DMS79 treated with DMSO at 0.1 percent for 48 hours (cell line): ENCODE data around the gene SELENOO.
A peak's percentile ranks its signal among the peaks of the same experiment; 100 is the strongest.

Source experiments
- DNase-seq: peaks from one replicate; lab custom pipeline; 2025; lab: John Stamatoyannopoulos, UW

Gene SELENOO

DNA sequence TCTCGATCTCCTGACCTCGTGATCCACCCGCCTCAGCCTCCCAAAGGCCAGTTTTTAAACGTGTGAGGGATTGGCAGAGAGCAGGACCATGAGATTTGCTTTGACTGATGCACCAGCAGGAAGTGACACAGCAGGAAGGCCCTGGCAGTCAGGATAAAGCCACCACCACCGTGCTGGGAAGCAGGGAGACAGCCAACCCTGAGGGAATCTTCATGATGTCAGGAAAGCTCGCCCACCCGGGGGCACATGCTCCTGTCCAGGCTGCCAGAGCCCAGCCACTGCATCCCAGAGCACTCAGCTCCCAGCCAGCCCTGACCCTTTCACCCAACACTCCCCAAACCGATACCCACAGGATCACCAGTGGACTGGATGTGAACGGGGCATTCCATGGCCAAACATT is 37.9 kb downstream of the SELENOO start:
- DNase-seq, result no peak

DNA sequence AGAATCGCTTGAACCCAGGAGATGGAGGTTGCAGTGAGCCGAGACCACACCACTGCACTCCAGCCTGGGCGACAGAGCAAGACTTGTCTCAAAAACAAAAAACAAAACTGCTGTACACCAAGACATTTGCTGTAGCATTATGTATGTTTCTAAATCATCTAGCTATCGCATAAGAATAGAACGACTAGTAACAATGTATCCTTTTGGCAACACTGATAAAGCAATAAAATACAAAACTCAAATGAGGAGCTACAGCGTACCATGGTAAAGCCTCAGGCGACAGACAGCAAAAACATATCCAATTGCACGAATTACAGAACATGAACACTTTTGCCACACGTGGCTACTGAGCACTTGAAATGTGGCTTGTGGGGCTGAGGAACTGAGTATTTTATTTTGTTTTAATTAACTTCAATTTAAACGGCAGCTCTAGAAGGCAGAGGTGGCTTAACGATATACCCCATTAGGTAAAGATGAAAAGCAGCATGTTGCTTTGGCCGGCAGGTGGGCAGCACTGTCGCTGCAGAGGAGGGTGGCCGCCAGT is 41.7 kb downstream of the SELENOO start:
- DNase-seq, result no peak

DNA sequence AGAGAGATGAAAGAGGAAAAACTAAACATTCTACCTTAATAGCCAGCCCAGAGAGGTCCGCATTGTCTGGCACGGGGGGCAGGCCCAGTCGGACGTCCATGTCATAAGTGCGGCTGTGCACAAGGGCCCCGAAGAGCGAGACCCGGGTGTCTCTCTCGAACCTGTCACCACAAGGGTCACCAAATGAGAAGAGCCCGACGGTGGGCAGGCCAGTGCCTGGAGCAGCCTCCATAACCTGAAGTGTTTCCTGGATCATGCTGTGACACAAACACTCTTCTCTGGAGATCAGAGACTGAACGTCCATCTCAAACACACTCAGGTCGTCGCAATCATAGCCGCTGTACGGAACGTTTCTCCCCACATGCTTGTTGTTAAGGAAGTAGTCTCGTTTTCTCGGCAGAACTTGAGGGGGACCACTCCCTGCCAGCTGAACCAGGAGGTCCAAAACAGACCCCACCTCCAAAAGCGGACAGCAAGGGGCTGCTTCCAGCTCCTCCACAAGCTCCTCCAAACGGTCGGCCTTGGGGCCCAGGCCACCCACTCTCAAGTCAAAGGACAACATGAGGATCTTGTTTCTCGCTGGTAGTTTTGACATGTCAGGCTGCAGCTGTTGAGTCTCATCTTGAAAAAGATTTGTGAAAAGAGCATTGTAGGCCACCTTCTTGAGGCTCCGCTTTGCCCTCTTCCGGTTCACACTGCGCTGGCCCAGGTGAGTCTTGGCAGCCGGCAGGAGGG is 43.0 kb downstream of the SELENOO start:
- no peak for DNase-seq

DNA sequence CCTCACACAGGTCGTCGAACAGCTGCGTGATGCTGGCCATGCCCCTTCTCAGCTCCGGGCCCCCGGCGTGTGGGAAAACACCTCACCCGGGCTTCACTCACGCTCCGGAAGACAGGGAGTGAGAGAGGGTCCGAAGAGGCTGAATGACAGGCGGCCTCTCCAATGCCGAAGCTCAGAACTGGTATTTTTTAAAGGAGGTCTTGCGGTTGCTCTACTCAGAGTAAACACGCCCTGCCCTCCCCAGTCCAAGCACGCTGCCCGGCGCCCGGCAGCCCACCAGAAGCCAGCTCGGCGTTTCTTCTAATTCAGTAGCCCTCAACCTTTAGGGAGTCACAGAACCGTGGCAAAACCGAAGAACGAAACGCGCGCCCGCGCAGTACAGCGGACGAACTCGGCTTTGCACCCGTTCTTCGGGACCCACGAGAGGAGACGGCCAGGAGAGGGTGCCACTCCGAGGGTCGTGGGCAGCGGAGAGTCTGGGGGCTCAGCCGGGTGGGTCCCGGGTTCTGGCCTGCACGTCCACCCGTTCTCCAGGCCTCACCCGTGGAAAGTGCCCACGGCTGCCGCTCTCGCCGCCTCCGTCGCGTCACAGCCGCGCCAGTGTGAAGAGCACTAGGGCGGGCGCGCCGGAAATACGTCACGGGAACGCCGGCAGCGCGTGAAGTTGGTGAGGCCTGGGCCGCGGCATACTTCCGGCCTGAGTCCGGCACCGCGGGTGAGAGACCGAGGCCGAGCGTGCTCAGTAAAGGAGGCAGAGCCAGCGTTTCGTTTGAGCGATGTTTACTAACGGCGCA is 43.8 kb downstream of the SELENOO start, which contains the start of gene TUBGCP6:
TSS of gene TUBGCP6 (minus strand) at position 604 of the 794 bp plus-strand sequence. CDS start at position 40, 564 bp downstream.
- DNase-seq, result peak; percentile 56

DNA sequence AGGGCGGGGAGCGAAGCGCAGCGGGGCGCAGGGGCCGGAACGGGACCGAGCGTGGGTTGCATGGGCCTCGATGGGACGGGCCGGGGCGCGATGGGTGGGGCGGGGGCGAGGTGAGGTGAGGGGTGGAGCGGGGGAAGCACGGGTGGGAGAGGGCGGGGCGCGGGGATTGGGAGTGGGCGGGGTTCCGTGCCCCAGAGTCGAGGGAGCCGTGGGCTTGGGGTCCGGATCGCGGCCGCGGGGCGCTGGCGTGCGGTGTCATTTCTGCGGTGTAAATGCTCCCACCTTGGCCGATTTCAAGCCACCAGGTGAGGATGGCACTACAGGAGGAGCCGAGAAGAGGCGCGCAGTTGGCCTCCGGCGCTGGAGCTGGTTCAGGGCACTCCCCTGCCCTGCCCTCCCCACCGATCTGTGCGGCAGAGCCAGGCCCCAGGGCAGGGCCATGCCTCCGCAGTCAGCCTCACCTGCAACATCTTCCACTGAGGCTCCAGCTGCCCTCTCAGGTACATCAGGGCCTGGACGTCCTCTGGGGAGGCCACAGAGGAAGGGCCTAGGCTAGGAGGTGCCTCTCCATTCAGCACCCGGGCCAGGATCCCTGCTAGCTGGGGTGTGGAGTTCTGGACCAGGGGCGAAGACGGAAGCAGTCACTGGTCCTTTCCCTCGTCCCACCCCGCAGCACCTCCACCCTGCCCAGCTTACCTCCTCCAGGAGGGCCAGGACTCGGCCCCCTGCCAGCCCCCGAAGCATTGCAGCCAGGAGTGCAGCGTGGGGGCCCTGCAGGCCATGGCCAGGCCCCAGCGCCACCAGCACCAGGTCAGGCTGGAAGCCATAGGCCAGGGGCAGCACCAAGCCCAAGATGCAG is 44.6 kb downstream of the SELENOO start:
- DNase-seq, result no peak

DNA sequence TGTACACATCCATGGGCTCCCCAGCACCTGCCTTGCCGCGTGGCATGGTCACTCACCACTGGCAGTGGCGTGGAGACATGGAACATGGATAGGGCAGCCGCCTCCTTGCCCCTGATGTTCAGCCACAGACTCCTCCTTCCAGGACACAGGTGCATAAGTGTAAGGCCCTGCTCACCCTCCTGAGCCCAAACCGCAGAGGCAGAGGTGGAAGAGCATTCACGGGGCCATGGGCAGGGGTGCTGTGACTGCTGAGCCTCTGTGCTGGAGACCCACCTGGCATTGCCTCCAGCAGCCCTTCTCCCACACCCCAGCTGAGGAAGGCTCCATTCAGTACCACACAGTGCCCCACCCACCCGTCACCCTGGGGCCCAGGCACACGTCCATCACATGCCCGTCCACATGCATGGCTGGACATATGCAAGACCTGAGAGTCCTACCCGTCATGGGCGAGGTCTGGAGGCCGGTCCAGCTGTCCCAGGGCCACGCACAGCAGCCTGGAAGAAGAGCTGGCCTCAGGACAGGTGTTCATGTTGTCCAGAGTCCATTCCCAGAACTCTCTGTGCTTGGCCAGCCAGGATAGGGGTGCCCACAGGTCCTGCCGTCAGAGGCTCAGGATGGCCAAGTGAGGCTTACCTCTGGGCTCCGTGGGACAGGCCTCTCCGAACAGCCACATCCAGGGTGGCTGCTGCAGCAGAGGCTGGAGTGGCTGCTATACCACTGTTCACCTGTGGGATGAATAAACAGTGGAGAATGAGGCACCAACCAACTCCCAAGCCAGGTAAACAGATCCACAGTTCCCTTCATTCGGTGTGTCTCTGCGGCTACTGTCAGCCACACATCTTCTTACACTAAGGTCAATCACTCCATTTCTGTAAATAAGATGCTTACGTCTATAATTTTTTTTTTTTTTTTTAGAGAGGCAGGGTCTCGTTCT is 45.7 kb downstream of the SELENOO start:
- DNase-seq, result no peak

DNA sequence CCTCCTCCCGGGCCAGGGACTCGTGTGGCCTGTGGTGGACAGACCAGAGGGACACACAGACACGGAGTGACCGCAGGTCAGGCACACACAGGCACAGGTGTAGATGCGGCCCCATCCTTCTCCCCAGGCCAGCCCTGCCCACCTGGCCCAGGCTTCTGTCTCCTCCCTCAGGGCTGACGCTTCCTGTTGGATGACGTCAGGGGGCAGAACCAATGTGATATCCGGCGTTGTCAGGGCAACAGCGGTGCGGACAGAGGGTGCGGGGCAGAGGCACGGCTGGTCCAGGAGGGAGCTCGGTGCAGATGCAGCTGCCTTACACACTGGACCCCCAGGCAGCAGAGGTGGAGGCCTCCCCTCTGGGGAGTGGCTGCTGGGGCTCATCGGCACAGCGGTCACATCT is 46.9 kb downstream of the SELENOO start:
- no peak for DNase-seq

DNA sequence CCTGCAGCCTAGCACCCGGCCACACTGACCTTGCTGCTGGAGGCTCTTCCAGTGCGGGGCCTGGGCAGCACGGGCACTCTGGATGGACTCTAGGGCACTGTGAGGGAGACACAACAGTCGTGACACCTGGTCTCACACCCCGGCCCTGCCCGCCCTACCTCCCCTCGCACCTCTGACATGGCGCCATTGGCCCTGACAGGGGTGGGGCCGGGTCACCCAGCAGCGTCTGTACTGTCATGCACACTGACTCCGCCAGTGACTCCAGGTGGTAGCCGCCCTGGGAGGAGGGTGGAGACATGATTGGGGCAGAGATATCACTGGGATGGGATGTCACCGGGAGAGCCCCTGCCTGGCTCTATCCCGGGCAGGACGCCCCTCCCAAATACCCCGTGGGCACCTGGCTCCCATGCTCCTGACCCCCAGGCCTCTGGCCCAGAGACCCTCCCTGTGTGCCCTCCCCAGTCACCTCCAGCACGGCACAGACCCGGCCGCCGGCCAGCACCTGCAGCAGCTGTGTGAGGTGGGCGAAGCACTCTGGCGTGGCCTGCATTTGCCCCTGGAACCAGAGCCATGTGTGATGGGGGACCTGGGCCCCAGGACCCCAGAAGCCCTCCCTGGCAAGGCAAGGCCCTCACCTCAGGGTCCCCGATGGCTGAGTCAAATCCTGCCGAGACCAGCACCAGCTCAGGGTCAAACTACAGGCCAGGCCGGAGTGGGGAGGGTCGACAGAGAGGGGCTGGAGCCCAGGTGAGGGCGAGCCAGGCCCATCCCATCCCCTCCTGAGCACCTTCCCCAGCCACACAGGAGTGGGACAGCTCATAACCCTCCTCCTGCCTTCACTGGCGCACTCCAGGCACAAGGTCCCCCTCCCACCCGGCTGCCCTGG is 47.6 kb downstream of the SELENOO start:
- DNase-seq, result no peak

DNA sequence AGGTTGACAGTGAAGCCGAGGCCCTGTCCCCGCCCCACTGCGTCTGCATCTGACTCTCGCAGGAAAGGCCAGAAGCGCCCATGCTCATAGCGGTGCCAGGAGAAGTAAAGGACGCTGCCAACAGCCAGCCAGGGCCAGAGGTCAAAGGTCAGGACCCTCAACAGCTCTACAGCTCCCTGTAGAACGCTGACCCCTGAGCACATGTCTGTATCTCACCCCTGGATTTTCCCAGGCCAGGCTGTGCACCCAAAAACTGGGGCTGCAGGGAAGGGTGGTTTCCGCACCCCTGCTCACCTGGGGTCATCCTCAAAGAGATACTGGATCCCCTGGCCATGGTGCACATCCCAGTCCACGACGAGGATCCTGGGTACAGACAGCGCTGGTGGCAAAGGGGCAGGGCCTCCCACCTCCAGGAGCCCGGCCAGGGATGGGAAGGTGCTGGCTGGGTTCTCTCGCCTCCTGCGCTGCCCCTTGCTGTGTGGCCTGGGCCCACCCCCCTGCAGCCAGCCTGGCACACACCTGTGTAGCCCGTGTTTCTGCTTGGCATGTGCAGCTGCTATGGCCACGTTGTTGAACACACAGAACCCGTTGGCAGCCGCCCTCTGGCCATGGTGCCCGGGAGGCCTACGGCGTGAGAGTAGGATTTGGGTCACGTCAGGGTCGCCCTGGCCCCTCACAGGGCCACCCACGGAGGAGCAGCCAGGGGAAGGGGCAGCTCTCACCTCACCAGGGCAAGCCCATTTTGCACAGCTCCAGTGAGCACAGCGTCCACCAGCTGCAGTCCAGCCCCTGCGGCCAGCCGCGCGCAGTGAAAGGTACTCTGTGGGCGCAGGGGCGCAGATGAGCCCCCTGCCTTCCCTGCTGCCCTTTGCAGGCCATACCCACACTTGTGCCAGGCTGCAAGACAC is 48.8 kb downstream of the SELENOO start:
- no peak for DNase-seq

DNA sequence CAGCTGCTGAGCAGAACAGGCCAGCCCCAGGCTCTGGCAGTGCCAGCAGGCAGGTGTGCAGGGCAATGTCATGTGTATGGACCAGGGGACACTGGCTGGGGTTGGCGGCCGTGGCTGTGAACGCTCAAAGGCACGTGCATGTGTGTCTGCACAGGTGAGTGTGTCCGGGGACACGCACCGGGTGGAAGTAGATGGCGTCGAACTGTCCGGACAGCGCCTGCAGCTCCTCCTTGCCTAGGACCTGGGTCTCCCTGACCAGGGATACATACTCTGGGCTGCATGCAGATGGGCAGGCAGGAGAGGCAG is 49.4 kb downstream of the SELENOO start:
- no peak for DNase-seq

DNA sequence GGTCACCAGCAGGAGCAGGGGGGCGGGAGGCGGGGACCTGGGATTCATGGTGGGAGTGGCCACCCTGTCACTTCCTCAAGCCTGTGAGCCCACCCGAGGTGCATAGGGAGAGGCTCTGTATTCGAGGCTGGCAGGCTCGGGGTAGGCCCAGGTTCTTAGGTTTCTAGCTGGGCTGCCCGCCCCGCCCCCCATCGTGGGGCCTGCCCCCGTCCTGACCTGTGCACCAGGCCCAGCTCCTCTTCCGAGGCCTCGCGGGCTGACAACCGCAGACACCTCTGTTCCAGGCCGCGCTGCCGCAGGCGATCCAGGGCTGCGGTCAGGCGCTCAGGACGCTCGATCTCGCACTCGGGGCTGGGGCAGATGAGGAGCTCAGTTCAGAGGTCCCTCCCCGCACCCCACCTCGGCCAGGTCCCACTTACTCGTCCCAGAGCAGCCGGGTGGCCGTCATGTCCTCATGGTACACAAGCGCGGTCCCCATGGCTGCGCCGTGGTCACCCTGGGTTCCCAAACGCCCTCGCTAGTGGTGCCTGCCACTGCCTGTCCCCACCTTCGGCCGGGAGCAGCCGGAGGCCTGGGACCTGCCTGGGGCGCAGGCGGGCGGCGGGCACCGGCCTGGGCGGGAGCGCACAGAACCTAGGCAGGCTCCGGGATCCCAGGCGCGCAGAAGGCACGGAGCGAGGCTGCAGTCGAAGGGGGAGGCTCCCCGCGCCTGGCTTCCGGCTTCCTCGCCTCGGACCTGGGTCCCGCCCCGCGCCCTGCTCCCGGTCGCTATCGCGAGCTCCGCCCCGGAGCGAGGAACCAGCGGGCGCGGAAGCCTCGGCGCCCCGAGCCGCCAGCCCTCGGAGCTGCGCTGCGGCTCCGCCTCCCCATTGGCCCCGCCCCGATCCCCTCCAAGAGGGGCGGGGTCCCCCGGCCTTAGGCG is 50.0 kb downstream of the SELENOO start, which contains the start of gene HDAC10:
TSS of gene HDAC10 (minus strand) at position 711 of the 922 bp plus-strand sequence. CDS start at position 478, 233 bp downstream.
- no peak for DNase-seq

DNA sequence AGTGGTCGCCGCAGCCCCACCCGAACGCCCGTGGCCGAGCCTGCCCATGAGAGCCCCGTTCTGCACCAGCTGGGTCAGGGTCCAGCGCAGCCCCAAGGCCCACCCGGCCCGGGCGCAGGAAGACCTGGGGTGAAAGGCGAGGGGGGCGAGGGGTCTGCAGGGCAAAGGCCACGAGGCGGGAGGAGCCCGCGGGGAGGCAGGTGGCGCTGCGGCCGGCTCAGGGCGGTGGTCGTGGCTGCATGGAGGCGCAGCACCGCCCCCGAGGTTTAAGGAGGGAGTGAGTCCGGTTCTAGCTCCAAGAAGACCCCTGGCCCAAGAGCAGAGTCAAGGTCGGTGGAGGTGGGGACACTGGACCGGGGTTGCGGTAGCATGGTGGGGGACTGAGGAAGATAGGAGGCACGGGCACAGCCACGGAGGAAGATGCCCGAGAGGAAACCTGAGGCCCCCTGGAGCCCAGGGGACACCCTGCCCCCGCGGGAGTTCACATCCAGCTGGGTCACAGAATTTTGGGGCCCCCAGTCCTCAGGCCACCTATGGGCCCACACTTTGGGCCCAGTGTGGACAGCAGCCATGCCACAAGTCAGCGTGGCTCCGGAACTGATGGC is 50.8 kb downstream of the SELENOO start:
- no peak for DNase-seq

DNA sequence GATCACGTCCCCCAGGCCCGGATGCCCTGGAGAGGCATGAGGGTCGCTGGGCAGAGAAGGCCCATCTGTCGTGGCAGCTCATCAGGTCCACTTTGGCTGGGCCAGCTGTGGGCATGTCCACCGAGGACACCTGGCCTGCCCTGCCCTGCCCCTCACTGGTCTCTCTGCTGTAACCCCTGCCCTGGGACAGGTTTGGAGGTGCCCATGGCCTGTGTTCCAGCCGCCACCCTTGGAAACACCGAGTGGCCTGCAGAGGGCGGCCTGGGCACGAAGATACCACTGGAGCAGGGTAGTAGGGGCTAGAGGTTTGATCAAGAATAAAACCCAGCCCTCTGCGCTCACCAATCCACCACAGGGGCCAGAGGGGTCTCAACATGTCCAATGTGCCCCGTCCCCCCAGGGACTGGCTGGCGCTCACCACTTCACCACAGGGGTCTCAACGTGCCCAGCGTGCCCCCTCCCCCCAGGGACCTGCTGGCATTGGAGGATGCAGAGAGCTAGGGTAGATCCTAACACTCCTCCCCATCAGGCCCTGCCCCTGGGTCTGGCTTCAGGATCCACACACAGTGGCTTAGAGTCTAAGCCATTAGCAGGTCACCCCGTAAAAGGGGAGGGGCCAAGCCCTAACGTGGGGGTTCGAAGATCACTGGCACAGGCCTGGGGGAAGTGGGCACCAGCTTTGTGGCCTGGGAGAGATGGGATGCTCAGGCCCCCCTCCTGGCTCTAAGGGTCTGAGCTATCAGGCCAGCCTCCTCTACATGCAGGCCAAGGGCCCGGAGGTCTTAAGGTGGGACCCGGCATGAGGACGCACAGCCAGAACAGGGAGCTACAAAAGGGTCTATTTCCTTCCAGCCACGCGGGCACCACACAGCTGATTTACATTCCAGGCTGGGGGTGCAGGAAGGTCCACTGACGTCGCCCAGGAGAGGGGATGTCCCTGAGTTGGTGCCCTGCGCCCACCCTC is 51.6 kb downstream of the SELENOO start:
- no peak for DNase-seq

DNA sequence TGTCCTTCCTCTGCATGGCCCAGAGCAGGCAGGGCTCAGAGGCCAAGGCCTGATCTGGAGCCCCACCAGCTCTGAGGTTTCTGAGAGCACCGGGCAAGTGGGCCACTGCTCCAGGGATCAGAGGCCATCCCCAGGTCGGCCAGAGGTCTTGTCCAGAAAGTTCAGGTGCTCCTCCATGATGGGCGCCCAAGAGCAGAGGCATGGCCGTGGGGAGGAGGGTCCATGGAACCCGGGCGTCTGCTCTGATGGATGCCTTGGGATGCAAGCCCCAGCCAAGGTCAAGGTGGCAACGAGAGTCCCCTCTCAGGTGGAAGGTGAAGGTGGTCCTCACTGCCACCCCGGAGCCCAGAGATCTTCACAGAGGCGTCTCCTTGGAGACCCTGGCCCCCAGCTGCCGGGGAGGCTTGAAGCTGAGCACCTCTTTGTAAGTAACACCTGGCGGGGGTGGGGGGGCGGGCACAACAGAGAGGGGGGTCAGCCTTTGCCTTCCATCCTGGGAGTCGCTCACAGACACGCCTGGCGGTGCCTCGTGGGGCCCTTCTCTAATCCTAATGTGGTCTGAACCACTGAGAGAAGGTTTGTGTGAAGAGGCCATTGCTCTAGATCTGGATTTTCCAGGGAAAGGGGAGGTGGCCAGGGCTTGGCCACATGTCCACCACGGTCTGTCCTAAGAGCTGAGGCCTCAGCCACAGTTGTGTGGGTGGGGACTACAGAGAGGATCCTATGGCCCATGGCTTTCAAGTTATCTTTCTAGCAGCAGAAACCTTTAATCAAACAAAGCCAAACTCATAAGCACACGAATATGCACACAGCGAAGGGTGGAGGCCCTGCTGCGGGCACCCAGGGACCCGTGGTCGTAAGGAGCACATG is 52.5 kb downstream of the SELENOO start:
- no peak for DNase-seq

DNA sequence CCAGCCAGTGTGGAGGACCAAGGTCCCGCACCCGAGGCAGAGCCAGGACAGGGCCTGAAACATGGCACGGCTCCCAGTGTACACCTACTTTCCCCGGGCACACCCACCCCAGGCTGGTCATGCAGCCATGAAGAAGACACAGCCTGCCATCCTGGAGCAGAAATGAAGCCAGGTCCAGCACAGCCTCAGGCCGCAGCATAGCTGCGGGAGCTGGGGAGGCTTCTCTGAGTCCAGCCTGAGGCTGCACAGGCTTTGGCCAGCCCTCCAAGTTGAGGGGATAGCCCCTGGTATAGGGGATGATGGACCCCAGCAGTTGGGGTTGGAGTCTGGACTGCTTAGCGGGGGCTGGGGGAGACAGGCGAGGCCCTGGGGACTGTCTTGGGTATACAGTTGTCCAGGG is 53.1 kb downstream of the SELENOO start:
- no peak for DNase-seq
